Left kidney (tissue), 8 donors: ENCODE results near the gene SIK1. TPM values are rescaled to one million over a fixed set of nuclear protein-coding genes. Genes with fewer than 3 reads are reported as not detected.
"Not testable (repeated sequence)": the region's sequence is repeated elsewhere in the genome, so short reads cannot be mapped to it uniquely, and the experiment has no call there.

Experiments used
- DNase-seq: peaks from one replicate; pipeline ENCODE4 v3.0.0-alpha.2; 2013
- long read RNA-seq, 8 donors: transcript quantifications; one replicate each; lab custom pipeline, GENCODE V29; 2026
- polyA plus RNA-seq: library from polyadenylated mRNA; unstranded; fragments of 120-200 nt; gene quantifications from one replicate; pipeline ENCODE4 v1.2.1, GENCODE V29; 2013; ENCODE audit not compliant: insufficient read length

SIK1 gene
- polyA plus RNA-seq: 3.8 TPM
- long read RNA-seq, donor 1, full-length matches to known transcripts: 1 of 1 reads
- long read RNA-seq, donor 1, partial matches to known transcripts: 0 of 1 reads
- long read RNA-seq, donor 1, other reads (novel, unspliced or antisense): 0 of 1 reads
- long read RNA-seq, donor 2: 0 reads
- long read RNA-seq, donor 3: 0 reads
- long read RNA-seq, donor 4: 0 reads
- long read RNA-seq, donor 5: 0 reads
- long read RNA-seq, donor 6: 0 reads
- long read RNA-seq, donor 7: 0 reads
- long read RNA-seq, donor 8: 0 reads

GRCh38 chr21:43426404-43427241, at the start of gene SIK1:
TSS of gene SIK1 (minus strand) at chr21:43427131. CDS start at chr21:43426178, 953 bp downstream.
- DNase-seq: not testable (repeated sequence)

GRCh38 chr21:43471597-43472242, 44.8 kb upstream of the SIK1 start:
- DNase-seq: not testable (repeated sequence)

GRCh38 chr21:43469719-43470458, 43.0 kb upstream of the SIK1 start:
- not testable (repeated sequence) for DNase-seq

GRCh38 chr21:43467785-43468184, 40.9 kb upstream of the SIK1 start:
- no peak for DNase-seq

GRCh38 chr21:43465159-43465558, 38.2 kb upstream of the SIK1 start:
- not testable (repeated sequence) for DNase-seq

- not testable (repeated sequence) for DNase-seq
Measured at GRCh38 chr21:43463498-43464261, 36.7 kb upstream of the SIK1 start.

- DNase-seq: not testable (repeated sequence)
Measured at GRCh38 chr21:43462932-43463331, 36.0 kb upstream of the SIK1 start.

- DNase-seq: not testable (repeated sequence)
Measured at GRCh38 chr21:43460475-43460874, 33.5 kb upstream of the SIK1 start.

- not testable (repeated sequence) for DNase-seq
Measured at GRCh38 chr21:43458995-43459394, 32.1 kb upstream of the SIK1 start.

- DNase-seq: not testable (repeated sequence)
Measured at GRCh38 chr21:43456616-43457314, 29.8 kb upstream of the SIK1 start.

- not testable (repeated sequence) for DNase-seq
Measured at GRCh38 chr21:43455717-43456116, 28.8 kb upstream of the SIK1 start.

GRCh38 chr21:43454176-43454575, 27.2 kb upstream of the SIK1 start:
- not testable (repeated sequence) for DNase-seq

GRCh38 chr21:43451850-43452249, 24.9 kb upstream of the SIK1 start:
- not testable (repeated sequence) for DNase-seq

GRCh38 chr21:43450287-43450686, 23.4 kb upstream of the SIK1 start:
- not testable (repeated sequence) for DNase-seq

GRCh38 chr21:43447353-43447977, 20.5 kb upstream of the SIK1 start:
- DNase-seq: not testable (repeated sequence)

- not testable (repeated sequence) for DNase-seq
Measured at GRCh38 chr21:43446277-43446932, 19.5 kb upstream of the SIK1 start.

GRCh38 chr21:43444524-43444923, 17.6 kb upstream of the SIK1 start:
- not testable (repeated sequence) for DNase-seq

GRCh38 chr21:43442571-43442970, 15.6 kb upstream of the SIK1 start:
- DNase-seq: not testable (repeated sequence)
